Superior temporal gyrus (tissue), 1 donor: ENCODE data around the gene CYSLTR2.
"Not testable (repeated sequence)": the region's sequence is repeated elsewhere in the genome, so short reads cannot be mapped to it uniquely, and the experiment has no call there.

Source experiments
- DNase-seq: peaks from one replicate; pipeline ENCODE4 v3.0.0-alpha.2; 2016; ENCODE audit errors: extremely low spot score

CYSLTR2 gene

DNA sequence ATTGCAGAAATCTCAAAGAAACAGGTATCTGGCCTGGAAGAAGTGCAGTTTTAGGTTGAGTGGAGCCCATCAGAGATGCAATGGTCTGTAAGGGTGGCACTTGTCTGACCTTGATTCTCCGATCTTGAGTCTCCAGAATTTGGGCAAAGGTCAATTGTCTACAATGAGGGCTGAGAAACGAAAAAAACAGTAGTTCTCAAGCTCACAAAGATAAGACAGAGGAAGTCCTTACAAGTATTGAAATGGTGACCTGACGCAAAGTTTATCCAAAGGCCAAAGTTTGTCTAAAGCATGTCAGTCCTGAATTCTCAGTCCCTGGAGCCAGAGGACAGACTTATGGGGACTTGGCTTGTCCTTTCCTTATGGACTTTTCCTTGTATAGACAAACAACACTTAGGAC is 40.3 kb downstream of the CYSLTR2 start:
- DNase-seq: no peak

DNA sequence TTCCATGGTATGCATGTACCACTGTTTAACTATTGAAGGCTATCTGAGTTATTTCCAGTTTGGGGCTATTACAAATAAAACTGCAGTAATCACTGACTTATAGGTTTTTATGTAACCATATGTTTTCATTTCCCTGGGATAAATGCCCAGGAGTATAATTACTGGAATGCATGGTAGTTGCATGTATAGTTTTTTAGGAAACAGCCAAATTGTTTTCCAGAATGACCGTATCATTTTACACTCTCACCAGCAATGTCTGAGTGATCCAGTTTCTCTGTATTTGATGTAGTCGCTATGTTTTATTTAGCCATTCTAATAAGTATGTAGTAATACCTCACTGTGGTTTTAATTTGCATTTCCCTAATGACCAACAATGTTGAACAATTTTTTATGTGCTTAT is 42.0 kb downstream of the CYSLTR2 start:
- DNase-seq: no peak

- not testable (repeated sequence) for DNase-seq
Observed at GRCh38 chr13:48696676-48697075, 42.9 kb downstream of the CYSLTR2 start.

- no peak for DNase-seq
Observed at GRCh38 chr13:48707405-48707804, 53.7 kb downstream of the CYSLTR2 start.

- DNase-seq: no peak
Observed at GRCh38 chr13:48708764-48709163, 55.0 kb downstream of the CYSLTR2 start.

DNA sequence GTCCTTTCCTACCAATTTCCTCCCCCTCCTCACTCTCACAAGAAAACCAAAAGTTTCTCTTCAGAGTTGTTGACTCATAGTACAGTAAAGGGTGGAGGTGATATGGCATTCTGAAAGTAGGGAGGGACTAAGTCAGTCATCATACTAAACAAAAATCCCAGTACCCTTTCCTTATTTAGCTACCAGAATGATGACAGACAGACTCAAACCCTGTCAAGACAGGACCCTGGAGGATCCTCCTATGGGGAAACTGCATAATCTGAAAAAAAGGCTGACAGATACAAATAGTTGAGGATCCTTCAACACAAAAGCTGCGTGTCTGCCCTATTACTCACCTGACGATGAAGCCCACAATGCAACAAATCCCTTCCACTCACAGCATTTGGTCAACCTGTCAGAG is 55.5 kb downstream of the CYSLTR2 start:
- no peak for DNase-seq

DNA sequence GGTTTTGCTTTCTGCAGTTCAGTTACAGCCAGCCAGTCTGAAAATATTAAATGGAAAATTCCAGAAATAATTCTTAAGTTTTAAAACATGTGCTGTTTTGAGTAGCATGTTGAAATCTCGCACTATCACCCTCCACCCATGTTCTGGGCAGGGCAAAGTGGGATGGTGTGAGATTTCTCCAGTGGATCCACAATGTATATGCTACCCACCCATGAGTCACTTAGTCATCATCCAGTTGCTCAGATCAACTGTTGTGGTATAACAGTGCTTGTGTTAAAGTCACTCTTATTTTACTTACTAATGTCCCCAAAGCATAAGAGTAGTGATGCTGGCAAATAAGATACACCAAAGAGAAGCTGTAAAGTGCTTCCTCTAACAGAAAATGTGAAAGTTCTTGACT is 56.4 kb downstream of the CYSLTR2 start:
- DNase-seq: no peak

DNA sequence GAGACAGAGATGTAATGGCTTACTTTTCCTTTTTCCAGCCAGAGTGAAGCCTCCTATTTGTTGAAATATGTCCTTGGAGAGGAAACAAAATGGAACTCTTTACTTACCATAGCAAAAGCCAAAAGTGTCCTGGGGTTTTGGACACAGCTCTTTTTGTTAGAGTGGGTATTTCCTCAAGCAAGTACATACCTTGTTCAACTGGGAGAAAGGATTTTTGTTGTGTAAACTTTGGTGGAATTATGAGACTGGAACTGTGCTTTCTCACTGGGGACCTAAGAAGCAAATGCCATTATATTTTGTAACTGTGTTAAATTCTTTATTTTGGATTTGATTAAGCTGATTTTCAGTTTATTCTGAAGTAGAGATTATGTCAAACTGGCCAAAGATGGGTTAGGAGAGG is 58.4 kb downstream of the CYSLTR2 start:
- no peak for DNase-seq

GRCh38 chr13:48715977-48716376 is 62.2 kb downstream of the CYSLTR2 start:
- DNase-seq: no peak

DNA sequence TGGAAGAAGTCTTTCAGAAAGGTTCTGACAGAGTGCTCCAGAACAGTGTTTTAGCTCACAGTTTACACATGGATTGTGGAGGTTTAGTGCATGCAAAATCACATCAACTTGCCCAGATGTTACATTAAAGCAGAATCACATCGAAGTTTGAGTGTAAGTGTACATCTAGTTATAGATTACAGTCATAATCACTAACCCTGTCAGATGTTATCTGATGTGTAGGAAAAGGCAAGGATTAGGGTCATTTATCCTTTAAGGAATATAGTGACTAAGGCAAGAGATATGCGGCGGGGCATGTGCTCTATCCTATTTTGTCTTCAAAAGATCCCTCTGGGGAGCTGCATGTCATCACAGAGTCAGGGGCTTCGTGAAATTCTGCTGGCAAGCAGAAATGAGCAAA is 66.9 kb downstream of the CYSLTR2 start:
- no peak for DNase-seq

DNA sequence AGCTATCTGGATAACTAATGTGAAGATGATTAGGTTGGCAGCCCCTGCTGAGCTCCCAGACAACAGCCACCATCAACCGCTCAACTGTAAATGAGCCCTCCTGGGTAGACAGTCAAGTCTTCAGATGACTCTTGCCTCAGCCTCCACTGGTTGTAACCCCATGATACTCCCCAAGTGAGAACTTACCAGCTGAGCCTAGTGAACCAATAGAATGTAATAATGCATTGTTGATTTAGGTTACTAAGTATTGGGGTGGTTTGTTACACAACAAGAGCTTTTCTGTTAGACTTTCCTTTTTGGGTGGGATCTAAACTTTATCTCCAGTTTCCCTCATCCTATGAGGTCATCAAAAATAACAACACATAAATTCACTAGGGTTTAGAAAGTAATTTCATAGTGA is 69.4 kb downstream of the CYSLTR2 start:
- DNase-seq: no peak

DNA sequence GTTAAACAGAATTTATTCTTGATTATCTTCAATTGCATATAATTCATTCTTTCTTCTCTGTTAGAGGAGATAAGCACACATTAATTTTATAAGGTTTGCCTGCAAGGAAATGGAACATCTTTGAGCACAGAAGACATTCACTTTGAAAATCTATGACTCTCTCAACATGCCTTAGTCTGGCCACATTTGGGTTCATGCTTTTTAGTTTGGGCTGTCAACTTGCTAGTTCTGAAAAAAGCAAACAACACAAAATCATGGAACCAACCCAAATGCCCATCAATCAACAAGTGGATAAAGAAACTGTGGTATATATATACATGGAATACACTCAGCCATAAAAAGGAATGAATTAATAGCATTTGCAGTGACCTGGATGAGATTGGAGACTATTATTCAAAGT is 71.5 kb downstream of the CYSLTR2 start:
- no peak for DNase-seq

- no peak for DNase-seq
Observed at GRCh38 chr13:48726711-48727110, 73.0 kb downstream of the CYSLTR2 start.

- DNase-seq: no peak
Observed at GRCh38 chr13:48727241-48728011, 73.7 kb downstream of the CYSLTR2 start.

- no peak for DNase-seq
Observed at GRCh38 chr13:48728226-48728625, 74.5 kb downstream of the CYSLTR2 start.

DNA sequence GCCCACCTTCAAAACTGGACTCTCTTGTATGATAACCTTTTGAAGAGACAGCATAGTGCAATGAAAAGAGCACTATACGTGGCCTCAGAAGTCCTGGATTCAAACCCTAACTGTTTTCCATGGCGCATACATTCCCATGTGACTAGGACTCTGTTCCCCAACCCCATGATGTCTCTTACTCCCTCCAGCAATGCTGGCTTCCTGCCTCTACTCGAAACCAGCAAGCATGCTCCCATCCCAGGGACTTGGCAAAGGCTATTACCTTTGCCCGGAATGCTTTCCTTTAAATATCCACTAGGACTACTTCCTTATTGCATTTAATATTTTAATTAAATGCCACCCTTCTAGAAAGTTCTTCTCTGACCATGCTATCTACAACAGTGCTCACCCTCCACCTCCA is 75.1 kb downstream of the CYSLTR2 start:
- DNase-seq: no peak

DNA sequence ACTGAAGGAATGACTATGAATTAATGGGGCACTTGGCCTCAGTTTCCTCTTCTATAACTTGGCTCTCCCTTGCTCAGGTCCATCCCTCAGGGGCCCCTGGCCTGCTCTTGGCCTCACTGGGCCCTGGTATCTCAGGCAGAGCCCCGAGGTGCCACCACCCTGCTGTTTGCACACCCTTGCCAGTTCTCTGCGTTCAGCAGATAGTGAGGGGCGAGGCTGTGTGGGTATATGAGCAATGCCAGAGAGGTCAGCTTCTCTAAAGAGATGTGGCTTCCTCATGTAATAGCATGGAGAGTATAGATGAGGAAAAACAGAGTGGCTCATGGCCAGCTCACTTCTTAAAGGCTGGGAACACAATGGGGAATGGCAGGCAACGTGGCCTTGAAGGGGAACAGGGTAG is 76.1 kb downstream of the CYSLTR2 start:
- no peak for DNase-seq

- no peak for DNase-seq
Observed at GRCh38 chr13:48731001-48731658, 77.4 kb downstream of the CYSLTR2 start.

DNA sequence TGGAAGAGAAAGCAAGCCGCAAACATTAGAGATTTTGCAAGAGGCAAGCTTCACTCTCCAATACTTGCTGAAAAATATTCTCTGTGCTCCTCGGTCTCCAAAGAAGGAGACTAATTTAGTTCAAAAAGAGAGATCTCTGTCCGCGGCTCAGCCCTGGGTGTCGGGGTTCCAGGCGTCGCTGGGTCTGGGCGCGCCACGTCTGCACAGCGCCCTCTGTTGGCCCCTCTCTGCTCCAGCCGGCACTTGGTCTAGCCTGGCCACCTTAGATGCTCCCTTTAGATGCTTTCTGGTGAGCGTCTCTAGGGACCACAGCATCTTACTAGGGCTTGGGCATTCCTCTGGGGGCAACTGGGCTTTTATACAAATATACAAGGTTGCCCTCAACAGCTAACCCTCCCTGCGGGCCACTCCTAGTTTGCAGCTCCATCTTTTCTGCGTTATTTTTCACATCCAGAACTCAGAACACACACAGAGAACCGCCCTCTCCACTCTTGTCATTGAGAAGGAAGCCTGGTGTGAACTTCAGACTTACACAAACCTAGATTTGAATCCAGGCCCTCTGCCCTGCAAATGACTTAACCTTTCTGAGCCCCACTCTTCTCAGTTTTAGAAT is 78.3 kb downstream of the CYSLTR2 start:
- DNase-seq: no peak

DNA sequence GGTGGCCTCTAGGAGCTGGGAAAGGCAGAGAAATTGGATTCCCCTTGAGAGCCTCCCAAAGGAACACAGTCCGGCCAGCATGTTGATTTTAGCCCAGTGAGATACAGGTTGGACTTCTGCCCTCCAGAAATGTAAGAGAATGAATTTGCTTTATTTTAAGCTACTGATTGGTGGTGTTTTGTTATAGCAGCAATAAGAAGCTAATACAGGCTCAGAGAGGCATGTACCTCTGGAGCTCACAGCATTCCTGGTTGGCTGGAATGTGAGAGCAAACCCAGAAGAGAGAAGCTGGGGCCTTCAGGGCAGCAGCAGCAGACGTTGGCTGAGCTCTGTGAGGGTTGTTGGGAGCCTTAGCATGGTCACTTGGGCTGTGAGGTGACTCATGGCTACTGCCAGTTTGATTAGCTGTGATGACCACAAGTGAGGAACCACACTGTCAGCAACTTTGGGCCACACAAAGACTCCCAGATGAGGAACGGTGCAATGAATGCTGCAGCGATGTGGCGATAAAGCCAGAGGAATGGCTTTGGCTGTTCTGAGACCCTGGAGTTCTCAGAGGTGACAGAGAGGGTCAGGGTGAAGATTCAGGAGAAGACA is 80.1 kb downstream of the CYSLTR2 start:
- DNase-seq: no peak

DNA sequence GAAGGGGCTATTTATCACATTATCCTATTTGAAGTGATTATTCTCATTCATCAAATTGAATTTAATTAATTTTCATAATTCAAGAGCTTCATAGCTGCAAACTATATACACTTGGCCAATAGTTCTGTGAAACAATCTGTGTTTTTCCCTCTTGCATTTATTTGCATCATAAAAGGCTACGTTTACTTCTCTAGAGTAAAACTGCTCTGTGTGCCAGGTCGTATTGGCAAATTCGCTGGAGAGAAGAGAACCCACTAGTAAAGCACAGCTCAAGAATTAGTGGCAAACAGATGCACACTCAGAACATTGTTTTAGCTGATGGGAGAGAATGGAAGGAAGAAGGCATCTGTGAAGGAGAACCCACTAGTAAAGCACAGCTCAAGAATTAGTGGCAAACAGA is 81.8 kb downstream of the CYSLTR2 start:
- DNase-seq: no peak

GRCh38 chr13:48737689-48738088 is 84.0 kb downstream of the CYSLTR2 start:
- DNase-seq: no peak

DNA sequence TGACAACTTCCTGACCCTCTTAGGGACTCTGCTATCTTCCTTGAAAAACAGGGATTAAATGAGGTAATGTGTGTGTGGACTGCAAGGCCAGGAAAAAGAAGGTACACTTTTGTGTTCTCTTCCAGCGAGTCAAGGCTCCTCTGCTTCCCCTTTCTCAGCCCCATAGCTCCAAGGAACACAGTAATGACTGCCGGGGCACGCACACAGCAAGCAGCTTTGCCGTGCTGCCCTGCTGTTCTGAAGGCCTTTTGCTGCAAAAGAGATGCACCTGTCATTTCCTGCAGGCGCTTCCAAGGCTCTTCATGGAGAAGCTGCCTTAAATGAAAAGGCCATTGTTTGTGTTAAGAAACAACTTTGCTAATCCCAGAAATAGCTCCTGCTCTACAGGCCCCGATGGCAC is 84.6 kb downstream of the CYSLTR2 start:
- no peak for DNase-seq
